ENCODE data around the gene CELA3A. TPM values are rescaled to one million over a fixed set of nuclear protein-coding genes. Genes with fewer than 3 reads are reported as not detected.
"Not testable (repeated sequence)": the region's sequence is repeated elsewhere in the genome, so short reads cannot be mapped to it uniquely, and the experiment has no call there.

CELA3A gene
- total RNA-seq, 2 donors from 2014 or later = 1.1 to 2.1 TPM

DNA sequence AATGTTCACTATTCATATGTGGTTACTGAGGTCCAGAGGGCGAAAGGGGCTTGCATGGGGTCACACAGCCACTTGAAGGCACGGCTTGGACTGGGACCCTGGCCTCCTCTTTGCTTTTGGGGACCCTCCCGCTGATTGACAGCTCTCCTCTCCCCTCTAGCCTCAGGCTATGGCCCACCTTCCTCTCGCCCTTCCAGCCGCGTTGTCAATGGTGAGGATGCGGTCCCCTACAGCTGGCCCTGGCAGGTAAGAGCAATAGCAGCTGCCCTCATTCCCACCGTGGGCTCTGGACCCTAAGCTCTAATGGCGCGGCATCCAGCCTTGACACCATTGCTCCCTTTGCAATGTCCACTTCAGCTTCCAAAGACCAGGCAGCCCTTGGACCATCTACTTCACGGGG, 23.2 kb upstream of the CELA3A start:
- ATAC-seq; DNase-seq; intact Hi-C loops (cut with DNase I, micrococcal nuclease): not testable (repeated sequence)

DNA sequence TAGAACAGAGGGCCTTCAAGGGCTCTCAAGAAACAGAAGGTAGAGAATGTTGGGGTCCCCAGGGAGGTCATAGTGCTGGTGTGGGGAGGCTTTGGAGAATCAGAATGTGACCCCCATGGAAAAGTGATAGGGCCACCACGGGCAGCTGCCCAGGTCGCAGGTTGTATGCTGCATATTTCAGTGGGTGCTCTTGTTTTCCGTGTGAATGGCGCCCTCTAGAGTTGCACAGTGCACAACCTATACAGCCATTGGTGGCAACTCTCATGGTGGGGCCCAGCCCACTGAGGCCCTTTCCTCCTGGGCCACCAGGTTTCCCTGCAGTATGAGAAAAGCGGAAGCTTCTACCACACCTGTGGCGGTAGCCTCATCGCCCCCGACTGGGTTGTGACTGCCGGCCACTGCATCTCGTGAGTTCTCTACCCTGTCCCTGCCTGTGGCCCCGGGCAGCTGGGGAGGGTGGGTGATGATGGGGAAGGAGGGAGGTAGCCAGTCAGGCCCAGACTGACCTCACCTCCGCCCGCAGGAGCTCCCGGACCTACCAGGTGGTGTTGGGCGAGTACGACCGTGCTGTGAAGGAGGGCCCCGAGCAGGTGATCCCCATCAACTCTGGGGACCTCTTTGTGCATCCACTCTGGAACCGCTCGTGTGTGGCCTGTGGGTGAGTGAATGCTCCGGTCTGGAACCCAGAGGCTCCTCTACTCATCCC, 20.8 kb upstream of the CELA3A start:
- intact Hi-C loops (cut with DNase I, micrococcal nuclease); DNase-seq: not testable (repeated sequence)
- peak; percentile 48 for ATAC-seq

DNA sequence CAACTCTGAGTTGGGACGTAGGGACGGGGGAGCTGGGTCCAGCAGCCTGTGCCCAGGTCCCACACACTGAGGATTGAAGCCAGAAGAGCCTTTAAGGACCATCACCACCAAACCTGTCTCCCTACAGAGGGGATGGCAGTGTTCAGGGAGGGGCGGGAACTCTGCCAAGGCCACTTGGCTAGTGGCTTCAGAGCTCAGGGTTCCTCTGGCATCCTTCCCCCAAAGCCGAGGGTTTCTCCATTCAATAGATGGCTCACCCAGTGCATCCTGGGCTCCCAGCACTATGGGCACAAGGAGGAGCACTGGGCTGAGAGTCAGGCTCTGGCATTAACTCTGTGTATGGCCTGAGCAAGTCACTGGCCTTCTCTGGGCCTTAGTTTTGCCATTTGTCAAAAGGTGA, 20.2 kb upstream of the CELA3A start:
- ATAC-seq; intact Hi-C loops (cut with DNase I, micrococcal nuclease); DNase-seq: not testable (repeated sequence)

DNA sequence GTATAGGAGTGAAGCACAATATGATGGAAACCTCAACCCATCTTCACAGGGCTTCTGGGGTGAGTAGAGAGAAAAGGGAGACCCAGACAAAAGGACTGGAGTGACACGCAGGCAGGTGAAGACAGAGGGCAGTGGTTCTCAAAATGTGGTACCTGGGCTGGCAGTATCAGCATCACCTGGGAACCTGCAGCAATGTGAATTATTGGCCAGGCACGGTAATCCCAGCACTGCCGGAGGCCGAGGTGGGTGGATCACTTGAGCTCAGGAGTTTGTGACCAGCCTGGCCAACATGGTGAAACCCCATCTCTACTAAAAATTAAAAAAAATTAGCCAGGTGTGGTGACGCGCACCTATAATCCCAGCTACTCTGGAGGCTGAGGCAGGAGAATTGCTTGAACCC, 19.3 kb upstream of the CELA3A start:
- ATAC-seq; DNase-seq; intact Hi-C loops (cut with DNase I, micrococcal nuclease): not testable (repeated sequence)

DNA sequence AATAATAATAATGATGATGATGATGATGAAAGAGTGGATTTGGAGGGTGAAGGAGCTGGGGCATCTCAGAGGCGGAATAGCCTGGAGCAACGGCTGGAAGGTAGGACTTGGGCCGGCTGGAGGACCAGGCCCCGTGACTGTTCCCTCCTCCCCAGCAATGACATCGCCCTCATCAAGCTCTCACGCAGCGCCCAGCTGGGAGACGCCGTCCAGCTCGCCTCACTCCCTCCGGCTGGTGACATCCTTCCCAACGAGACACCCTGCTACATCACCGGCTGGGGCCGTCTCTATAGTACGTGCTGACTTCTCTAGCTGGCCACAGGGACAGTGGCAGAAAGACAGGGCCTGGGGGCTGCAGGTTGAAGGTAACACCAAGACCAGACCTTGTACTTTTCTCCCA, 17.9 kb upstream of the CELA3A start:
- DNase-seq; intact Hi-C loops (cut with DNase I, micrococcal nuclease); ATAC-seq: not testable (repeated sequence)

DNA sequence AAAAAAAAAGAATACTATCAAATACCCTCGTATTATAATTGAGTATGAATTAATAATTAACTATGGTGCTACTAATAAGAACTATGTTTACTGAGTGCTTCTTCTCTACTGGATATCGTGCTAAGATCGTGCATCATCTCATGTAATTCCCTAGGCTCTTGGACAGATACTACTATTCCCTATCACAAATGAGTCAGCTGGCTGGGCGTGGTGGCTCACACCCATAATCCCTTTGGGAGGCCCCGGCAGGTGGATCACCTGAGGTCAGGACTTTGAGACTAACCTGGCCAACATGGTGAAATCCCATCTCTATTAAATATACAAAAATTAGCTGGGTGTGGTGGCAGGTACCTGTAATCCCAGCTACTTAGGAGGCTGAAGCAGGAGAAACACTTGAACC, 15.6 kb upstream of the CELA3A start:
- intact Hi-C loops (cut with DNase I, micrococcal nuclease) = not testable (repeated sequence)

DNA sequence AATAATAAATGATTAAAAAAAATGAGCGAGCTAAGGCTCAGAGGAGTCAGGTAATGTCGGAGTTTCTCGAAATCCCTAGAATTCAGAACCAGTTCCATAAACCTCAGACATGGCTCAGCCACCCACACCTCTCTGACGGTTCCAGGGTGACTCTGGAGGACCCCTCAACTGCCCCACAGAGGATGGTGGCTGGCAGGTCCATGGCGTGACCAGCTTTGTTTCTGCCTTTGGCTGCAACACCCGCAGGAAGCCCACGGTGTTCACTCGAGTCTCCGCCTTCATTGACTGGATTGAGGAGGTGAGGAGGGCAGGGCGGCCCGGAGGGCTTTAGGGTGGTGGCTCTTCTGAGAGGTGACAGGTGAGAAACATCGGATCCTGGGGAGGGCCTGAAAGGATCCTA, 15.1 kb upstream of the CELA3A start:
- DNase-seq; intact Hi-C loops (cut with DNase I, micrococcal nuclease); ATAC-seq: not testable (repeated sequence)

More for the DNA sequence above, 15.6 kb upstream of the CELA3A start:
- DNase-seq = not testable (repeated sequence)
- peak; percentile 78 for ATAC-seq

DNA sequence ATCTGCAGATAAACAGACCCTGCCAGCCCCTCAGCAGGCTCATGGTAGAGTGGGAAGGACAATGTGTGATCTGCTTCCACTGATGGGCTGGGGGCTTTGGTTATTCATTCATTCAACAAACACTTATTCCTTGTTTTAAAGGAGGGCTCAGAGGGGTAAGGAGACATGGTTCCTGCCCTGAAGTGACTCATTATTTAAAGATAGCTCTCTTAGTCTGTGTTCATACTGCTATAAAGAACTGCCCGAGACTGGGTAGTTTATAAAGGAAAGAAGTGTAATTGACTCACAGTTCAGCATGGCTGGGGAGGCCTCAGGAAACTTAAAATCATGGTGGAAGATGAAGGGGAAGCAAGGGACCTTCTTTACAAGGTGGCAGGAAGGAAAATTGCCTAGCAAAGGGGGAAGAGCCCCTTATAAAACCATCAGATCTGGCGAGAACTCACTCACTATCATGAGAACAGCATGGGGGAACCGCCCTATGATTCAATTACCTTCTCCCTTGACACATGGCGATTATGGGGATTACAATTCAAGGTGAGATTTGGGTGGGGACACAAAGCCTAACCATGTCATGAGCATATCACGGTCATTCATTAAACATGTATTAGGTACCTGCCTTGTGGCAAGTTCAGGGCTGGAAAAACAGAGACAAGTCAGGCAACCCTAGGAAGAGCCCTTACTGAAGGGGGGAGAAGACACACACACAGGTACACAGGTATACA, 11.6 kb upstream of the CELA3A start:
- intact Hi-C loops (cut with DNase I, micrococcal nuclease); DNase-seq: not testable (repeated sequence)
- peak; percentile 59 for ATAC-seq

DNA sequence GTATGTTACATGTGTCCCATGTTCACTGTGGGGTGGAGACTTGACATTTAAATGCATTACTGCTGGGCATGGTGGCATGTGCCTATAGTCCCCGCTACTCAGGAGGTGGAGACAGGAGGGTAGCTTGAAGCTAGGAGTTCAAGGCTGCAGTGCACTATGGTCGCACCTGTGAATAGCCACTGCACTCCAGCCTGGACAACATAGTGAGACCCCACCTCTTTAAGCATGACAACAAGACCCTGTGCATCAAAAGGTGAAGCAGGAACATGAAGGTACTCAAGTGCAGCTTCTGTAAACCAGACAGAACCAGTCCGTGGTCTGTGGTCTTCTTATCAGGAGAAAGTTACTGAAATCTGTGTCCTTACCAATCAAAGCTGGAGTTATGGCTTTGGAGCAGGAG, 9.3 kb upstream of the CELA3A start:
- ATAC-seq; intact Hi-C loops (cut with DNase I, micrococcal nuclease); DNase-seq: not testable (repeated sequence)

DNA sequence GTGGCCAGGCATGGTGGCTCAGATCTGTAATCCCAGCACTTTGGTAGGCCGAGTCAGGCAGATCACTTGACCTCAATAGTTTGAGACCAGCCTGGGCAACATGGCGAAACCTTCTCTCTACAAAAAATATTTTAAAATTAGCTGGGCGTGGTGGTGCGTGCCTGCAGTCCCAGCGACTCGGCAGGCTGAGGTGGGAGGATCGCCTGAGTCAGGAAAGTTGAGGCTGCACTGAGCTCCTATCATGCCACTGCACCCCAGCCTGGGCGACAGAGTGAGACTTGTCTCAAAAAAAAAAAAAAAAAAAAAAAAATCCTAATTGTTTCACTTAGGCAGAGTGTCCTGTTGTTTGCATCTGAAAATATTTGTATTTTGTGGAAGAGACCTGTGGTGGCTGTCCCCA, 6.7 kb upstream of the CELA3A start:
- intact Hi-C loops (cut with DNase I, micrococcal nuclease); ATAC-seq; DNase-seq: not testable (repeated sequence)

DNA sequence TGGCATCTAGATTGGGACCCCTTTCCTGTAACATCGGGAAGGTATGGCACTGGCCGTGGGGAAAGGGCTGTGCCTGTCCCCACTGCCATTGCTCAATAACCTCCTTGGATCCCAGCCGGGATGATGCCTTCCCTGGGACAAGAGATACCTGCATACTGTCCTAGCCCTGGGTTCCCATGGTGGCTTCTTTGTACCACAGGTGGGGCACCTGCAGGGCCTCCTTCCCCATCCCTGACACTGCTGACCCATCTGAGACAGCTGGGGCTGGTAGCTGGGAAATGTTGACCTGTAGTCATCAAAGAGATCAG, 4.8 kb upstream of the CELA3A start:
- intact Hi-C loops (cut with DNase I, micrococcal nuclease); DNase-seq: not testable (repeated sequence)
- peak; percentile 24 for ATAC-seq

DNA sequence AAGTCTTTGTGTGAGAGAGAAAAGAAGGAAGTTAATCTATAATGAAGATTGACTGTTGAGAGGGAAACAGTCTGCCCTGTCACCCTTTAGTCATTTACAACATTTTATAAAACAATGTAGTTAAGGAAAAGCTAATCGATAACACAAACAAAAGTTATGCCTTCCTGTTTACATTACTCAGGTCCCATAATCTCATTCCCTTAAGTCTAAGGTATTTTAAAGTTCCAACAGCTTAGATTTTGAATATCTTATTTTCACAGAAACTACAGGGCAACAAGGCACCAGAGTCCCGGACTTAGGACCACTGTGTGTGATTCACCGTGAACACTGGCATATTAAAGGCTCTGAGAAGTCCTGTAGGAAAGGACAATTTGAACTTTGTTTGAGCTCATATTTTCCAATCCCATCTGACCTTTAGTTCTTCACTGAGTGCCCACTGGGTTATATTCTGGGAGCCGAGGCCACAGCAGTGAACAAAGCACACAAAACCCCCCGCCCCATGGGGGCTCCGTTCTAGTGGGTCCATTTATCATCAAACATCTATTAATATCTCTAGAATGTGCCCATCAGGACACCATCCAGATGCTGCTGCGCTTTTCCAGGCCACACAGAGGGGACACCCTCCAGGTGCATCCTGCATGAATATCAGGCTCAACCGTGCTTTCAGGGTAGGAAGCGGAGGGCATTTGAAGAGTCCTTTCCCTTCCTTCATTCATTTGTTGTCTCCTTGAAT, 3.4 kb upstream of the CELA3A start:
- peak; percentile 79 for ATAC-seq
- DNase-seq; intact Hi-C loops (cut with DNase I, micrococcal nuclease): not testable (repeated sequence)

DNA sequence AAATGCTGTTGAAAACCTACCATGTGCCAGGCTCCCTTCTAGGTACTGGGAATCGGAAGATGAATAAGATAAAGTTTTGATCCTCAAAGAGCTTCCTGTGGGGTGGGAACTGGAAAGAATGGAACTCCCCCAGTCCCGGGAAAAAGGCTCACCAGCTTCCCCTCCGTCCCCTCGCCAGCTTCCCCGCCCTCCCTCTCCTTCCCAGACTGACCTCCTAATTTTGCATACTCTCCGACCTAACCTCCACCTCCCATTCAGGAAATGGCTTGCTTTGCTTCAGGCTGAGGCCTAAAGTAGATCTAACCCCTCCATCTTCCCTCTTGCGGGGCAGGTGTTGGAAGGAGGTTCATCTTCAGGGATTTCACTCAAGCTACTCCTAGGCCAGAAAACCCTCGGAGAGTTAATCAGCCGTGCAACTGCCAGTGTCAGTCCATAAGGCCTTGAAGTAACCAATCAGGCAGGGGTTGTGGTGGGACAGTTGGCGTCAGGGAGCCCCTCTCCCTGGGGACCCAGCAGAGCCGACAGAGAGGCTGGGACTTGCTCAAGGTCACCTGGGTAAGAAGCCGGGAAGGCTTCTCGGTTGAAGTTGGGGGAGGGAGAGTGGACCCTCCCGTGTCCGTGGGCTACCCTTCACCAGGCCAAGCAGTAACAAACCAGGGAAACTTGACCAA, 2.7 kb upstream of the CELA3A start:
- intact Hi-C loops (cut with DNase I, micrococcal nuclease); ATAC-seq; DNase-seq: not testable (repeated sequence)

DNA sequence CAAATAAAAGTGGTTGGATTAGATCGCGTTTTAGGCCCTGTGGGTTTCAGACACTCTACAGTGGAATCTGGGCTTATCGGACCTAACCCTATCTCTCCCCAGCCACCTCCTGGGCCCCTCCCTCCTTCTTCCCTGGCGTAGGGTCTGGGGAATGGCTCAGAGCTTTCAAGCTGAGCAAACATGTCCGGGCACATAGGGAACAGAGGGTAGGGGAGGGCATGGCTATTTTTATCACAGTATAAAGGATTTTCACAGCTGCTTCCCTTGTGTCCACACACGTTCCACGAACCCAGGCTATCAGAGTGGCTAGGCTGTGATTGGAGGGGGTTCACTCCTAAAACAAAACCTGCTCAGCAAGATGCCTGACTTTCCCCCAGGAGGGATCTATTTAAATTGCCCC, 1.8 kb upstream of the CELA3A start:
- intact Hi-C loops (cut with DNase I, micrococcal nuclease); DNase-seq: not testable (repeated sequence)
- ATAC-seq = peak; percentile 15

DNA sequence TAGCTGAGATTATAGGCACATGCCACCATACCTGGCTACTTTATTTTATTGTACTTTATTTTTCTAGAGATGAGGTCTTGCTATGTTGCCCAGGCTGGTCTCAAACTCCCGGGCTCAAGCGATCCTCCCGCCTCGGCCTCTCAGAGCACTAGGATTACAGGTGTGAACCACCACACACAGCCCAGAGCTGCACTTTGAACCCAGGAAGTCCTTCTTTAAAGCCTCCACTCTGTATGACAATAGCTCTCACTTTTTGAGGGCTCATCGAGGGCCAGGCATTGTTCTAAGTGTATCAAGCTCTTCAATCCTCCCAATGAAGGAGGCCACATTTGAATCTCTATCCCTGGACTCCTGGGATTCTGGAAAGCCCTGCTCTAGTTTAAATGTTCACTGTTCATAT, 1.0 kb downstream of the CELA3A start:
- peak; percentile 26 for ATAC-seq
- DNase-seq; intact Hi-C loops (cut with DNase I, micrococcal nuclease): not testable (repeated sequence)

DNA sequence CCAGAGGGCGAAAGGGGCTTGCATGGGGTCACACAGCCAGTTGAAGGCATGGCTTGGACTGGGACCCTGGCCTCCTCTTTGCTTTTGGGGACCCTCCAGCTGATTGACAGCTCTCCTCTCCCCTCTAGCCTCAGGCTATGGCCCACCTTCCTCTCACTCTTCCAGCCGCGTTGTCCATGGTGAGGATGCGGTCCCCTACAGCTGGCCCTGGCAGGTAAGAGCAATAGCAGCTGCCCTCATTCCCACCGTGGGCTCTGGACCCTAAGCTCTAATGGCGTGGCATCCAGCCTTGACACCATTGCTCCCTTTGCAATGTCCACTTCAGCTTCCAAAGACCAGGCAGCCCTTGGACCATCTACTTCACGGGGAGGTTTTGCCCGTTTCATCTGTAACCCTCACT, 1.4 kb downstream of the CELA3A start:
- ATAC-seq; intact Hi-C loops (cut with DNase I, micrococcal nuclease); DNase-seq: not testable (repeated sequence)

DNA sequence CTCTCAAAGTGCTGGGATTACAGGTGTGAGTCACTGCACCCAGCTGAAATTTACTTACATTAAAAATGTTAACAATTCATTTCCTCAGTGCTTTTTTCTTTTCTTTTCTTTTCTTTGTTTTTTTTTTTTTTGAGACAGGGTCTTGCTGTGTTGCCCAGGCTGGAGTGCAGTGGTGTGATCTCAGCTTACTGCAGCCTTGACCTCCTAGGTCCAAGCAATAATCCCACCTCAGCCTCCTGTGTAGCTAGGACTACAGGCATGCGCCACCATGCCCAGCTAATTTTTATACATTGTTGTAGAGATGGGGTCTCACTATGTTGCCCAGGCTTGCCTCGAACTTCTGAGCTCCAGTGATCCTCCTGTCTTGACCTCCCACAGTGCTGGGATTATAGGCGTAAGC, 2.5 kb downstream of the CELA3A start:
- intact Hi-C loops (cut with DNase I, micrococcal nuclease); DNase-seq; ATAC-seq: not testable (repeated sequence)

DNA sequence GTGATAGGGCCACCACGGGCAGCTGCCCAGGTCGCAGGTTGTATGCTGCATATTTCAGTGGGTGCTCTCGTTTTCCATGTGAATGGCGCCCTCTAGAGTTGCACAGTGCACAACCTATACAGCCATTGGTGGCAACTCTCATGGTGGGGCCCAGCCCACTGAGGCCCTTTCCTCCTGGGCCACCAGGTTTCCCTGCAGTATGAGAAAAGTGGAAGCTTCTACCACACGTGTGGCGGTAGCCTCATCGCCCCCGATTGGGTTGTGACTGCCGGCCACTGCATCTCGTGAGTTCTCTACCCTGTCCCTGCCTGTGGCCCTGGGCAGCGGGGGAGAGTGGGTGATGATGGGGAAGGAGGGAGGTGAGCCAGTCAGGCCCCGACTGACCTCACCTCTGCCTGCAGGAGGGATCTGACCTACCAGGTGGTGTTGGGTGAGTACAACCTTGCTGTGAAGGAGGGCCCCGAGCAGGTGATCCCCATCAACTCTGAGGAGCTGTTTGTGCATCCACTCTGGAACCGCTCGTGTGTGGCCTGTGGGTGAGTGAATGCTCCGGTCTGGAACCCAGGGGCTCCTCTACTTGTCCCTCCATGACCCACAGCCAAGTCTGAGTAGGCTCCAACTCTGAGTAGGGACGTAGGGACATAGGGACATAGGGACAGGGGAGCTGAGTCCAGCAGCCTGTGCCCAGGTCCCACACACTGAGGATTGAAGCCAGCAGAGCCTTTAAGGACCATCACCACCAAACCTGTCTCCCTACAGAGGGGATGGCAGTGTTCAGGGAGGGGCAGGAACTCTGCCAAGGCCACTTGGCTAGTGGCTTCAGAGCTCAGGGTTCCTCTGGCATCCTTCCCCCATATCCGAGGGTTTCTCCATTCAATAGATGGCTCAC, 4.0 kb downstream of the CELA3A start:
- intact Hi-C loops (cut with DNase I, micrococcal nuclease) = not testable (repeated sequence)

More for the DNA sequence above, 4.0 kb downstream of the CELA3A start:
- DNase-seq = peak in 1 of 2 donors; percentile 69
- ATAC-seq = peak; percentile 47
